ENCODE results near the gene TSEN2.

GRCh38 chr3:12483872-12484197, 445 bp upstream of the TSEN2 start:
- TF ChIP-seq MAX (IDR thresholded peaks at IDR 0.05) (no peak), JUN (IDR thresholded peaks at IDR 0.05) (no peak), POLR2A (IDR thresholded peaks at IDR 0.05; ENCODE audit: low read length) (no peak), HOXB13 (CRISPR knock-in tag; IDR thresholded peaks at IDR 0.05; ENCODE audit: low read depth) (no peak), PBX3 (IDR thresholded peaks at IDR 0.05) (no peak), RNF2 (IDR thresholded peaks at IDR 0.05; ENCODE audit: borderline replicate concordance, low read depth) (no peak), TFCP2L1 (CRISPR knock-in tag; IDR thresholded peaks at IDR 0.05) (no peak), EP300 (IDR thresholded peaks at IDR 0.05) (no peak), RAD21 (conservative IDR thresholded peaks at IDR 0.05 in 1 of 2, IDR thresholded peaks at IDR 0.05 in 1 of 2) (no peak)
- TF ChIP-seq, protein P1, sequence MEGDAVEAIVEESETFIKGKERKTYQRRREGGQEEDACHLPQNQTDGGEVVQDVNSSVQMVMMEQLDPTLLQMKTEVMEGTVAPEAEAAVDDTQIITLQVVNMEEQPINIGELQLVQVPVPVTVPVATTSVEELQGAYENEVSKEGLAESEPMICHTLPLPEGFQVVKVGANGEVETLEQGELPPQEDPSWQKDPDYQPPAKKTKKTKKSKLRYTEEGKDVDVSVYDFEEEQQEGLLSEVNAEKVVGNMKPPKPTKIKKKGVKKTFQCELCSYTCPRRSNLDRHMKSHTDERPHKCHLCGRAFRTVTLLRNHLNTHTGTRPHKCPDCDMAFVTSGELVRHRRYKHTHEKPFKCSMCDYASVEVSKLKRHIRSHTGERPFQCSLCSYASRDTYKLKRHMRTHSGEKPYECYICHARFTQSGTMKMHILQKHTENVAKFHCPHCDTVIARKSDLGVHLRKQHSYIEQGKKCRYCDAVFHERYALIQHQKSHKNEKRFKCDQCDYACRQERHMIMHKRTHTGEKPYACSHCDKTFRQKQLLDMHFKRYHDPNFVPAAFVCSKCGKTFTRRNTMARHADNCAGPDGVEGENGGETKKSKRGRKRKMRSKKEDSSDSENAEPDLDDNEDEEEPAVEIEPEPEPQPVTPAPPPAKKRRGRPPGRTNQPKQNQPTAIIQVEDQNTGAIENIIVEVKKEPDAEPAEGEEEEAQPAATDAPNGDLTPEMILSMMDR (IDR thresholded peaks at IDR 0.05): no peak
